ENCODE measurements around the gene DYNLT1.

Gene DYNLT1

GRCh38 chr6:158627168-158627939 is 17.2 kb downstream of the DYNLT1 start:
- TF ChIP-seq ZFX (IDR thresholded peaks at IDR 0.05), result no peak
- no peak for TF ChIP-seq CTCF (conservative IDR thresholded peaks at IDR 0.05)
- no peak overlapping the region for H3K27ac ChIP-seq

- TF ChIP-seq ZFX (IDR thresholded peaks at IDR 0.05) (no peak), CTCF (conservative IDR thresholded peaks at IDR 0.05) (no peak)
- H3K27ac ChIP-seq, result no peak overlapping the region
These were observed 18.0 kb downstream of the DYNLT1 start for GRCh38 chr6:158626360-158627167.

- no peak overlapping the region for H3K27ac ChIP-seq
- TF ChIP-seq CTCF (conservative IDR thresholded peaks at IDR 0.05) (no peak), ZFX (IDR thresholded peaks at IDR 0.05) (no peak)
These were observed 18.6 kb downstream of the DYNLT1 start for GRCh38 chr6:158625881-158626305.

GRCh38 chr6:158624684-158625682 is 19.6 kb downstream of the DYNLT1 start:
- TF ChIP-seq CTCF (conservative IDR thresholded peaks at IDR 0.05), result no peak
- TF ChIP-seq ZFX (IDR thresholded peaks at IDR 0.05), result no peak
- no peak overlapping the region for H3K27ac ChIP-seq

- TF ChIP-seq ZFX (IDR thresholded peaks at IDR 0.05), result no peak
- no peak for TF ChIP-seq CTCF (conservative IDR thresholded peaks at IDR 0.05)
- H3K27ac ChIP-seq, result no peak overlapping the region
These were observed 21.9 kb downstream of the DYNLT1 start for GRCh38 chr6:158622545-158623190.

GRCh38 chr6:158621694-158622544 is 22.6 kb downstream of the DYNLT1 start:
- no peak for TF ChIP-seq CTCF (conservative IDR thresholded peaks at IDR 0.05)
- TF ChIP-seq ZFX (IDR thresholded peaks at IDR 0.05), result no peak
- no peak overlapping the region for H3K27ac ChIP-seq

Data from C4-2B (cell line).